Measurements from ENCODE around the gene HNRNPA3. TPM values are rescaled to one million over a fixed set of nuclear protein-coding genes. Genes with fewer than 3 reads are reported as not detected.

Gene HNRNPA3
- total and polyA plus RNA-seq, 2 of the 13 experiments (the other 11 are each of a cell fraction or from before 2014, with no cell fraction given): 73.3 to 97.7 TPM

DNA sequence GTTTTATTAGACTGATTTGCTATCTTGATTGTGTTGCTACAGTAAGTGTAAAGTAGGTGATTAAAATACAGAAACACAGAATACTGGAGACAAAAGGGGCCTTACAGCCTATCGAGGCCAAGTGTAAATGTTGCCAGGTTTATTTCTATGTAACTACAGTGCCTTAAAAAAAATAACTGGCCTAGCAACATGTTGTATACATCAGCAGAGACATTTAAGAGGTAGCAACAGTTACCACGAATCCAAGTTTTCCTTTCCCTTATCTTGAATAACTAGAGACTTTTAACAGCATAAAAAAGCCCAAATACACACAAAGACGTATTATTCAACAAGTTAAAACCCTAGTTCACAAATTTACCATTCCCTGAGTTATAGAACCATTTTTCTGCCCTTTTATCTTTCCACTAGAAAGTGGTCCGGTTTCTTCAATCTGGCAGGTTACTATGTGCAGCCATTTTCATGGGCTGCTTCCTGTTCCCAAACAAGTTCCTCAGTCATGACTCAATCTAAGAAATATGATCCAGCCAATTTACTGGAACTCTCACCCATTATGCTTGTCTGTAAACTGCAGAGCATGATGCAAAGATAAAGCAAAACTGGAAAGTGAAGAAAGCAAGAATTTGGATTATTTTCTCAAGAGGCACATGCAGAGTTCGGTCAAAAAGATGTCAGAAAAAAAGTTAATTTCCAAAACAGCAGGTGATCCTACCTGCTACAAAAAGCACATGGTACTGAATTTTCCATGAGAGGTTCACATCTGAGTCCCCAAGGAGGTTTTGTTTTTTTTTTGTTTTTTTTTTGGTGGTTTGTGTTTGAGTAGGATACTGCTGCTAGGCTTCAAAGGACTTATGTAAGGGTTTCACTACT lies 29.8 kb downstream of the HNRNPA3 start (continued):
- TF ChIP-seq, protein P1, sequence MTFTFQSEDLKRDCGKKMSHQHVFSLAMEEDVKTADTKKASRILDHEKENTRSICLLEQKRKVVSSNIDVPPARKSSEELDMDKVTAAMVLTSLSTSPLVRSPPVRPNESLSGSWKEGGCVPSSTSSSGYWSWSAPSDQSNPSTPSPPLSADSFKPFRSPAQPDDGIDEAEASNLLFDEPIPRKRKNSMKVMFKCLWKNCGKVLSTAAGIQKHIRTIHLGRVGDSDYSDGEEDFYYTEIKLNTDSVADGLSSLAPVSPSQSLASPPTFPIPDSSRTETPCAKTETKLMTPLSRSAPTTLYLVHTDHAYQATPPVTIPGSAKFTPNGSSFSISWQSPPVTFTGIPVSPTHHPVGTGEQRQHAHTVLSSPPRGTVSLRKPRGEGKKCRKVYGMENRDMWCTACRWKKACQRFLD (CRISPR knock-in tag; IDR thresholded peaks at IDR 0.05; ENCODE audit: borderline replicate concordance): no peak
- TF ChIP-seq, protein P2, sequence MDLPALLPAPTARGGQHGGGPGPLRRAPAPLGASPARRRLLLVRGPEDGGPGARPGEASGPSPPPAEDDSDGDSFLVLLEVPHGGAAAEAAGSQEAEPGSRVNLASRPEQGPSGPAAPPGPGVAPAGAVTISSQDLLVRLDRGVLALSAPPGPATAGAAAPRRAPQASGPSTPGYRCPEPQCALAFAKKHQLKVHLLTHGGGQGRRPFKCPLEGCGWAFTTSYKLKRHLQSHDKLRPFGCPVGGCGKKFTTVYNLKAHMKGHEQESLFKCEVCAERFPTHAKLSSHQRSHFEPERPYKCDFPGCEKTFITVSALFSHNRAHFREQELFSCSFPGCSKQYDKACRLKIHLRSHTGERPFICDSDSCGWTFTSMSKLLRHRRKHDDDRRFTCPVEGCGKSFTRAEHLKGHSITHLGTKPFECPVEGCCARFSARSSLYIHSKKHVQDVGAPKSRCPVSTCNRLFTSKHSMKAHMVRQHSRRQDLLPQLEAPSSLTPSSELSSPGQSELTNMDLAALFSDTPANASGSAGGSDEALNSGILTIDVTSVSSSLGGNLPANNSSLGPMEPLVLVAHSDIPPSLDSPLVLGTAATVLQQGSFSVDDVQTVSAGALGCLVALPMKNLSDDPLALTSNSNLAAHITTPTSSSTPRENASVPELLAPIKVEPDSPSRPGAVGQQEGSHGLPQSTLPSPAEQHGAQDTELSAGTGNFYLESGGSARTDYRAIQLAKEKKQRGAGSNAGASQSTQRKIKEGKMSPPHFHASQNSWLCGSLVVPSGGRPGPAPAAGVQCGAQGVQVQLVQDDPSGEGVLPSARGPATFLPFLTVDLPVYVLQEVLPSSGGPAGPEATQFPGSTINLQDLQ (CRISPR knock-in tag; IDR thresholded peaks at IDR 0.05): no peak
- TF ChIP-seq, protein P3, sequence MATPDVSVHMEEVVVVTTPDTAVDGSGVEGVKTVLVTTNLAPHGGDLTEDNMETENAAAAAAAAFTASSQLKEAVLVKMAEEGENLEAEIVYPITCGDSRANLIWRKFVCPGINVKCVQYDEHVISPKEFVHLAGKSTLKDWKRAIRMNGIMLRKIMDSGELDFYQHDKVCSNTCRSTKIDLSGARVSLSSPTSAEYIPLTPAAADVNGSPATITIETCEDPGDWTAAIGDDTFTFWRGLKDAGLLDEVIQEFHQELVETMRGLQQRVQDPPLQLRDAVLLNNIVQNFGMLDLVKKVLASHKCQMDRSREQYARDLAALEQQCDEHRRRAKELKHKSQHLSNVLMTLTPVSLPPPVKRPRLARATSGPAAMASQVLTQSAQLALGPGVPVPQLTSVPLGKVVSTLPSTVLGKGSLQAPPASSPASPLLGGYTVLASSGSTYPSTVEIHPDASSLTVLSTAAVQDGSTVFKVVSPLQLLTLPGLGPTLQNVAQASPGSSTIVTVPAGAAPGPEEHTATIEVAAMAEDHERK (CRISPR knock-in tag; IDR thresholded peaks at IDR 0.05; ENCODE audit: low read depth): no peak
- TF ChIP-seq ZNF619 (CRISPR knock-in tag; IDR thresholded peaks at IDR 0.05) (no peak), RXRB (CRISPR knock-in tag; IDR thresholded peaks at IDR 0.05; ENCODE audit: borderline replicate concordance) (peak; percentile 58), CENPT (CRISPR knock-in tag; IDR thresholded peaks at IDR 0.05; ENCODE audit: low read depth) (no peak), HDAC1 (CRISPR knock-in tag; IDR thresholded peaks at IDR 0.05) (0 out of 2 replicates have a peak, but pooled peaks have one; percentile 34), MED8 (CRISPR knock-in tag; IDR thresholded peaks at IDR 0.05; ENCODE audit: insufficient replicate concordance) (no peak), KMT2B (CRISPR knock-in tag; IDR thresholded peaks at IDR 0.05) (peak; percentile 37; the same call in 1 of the 2 replicates)
- TF ChIP-seq, protein P4, sequence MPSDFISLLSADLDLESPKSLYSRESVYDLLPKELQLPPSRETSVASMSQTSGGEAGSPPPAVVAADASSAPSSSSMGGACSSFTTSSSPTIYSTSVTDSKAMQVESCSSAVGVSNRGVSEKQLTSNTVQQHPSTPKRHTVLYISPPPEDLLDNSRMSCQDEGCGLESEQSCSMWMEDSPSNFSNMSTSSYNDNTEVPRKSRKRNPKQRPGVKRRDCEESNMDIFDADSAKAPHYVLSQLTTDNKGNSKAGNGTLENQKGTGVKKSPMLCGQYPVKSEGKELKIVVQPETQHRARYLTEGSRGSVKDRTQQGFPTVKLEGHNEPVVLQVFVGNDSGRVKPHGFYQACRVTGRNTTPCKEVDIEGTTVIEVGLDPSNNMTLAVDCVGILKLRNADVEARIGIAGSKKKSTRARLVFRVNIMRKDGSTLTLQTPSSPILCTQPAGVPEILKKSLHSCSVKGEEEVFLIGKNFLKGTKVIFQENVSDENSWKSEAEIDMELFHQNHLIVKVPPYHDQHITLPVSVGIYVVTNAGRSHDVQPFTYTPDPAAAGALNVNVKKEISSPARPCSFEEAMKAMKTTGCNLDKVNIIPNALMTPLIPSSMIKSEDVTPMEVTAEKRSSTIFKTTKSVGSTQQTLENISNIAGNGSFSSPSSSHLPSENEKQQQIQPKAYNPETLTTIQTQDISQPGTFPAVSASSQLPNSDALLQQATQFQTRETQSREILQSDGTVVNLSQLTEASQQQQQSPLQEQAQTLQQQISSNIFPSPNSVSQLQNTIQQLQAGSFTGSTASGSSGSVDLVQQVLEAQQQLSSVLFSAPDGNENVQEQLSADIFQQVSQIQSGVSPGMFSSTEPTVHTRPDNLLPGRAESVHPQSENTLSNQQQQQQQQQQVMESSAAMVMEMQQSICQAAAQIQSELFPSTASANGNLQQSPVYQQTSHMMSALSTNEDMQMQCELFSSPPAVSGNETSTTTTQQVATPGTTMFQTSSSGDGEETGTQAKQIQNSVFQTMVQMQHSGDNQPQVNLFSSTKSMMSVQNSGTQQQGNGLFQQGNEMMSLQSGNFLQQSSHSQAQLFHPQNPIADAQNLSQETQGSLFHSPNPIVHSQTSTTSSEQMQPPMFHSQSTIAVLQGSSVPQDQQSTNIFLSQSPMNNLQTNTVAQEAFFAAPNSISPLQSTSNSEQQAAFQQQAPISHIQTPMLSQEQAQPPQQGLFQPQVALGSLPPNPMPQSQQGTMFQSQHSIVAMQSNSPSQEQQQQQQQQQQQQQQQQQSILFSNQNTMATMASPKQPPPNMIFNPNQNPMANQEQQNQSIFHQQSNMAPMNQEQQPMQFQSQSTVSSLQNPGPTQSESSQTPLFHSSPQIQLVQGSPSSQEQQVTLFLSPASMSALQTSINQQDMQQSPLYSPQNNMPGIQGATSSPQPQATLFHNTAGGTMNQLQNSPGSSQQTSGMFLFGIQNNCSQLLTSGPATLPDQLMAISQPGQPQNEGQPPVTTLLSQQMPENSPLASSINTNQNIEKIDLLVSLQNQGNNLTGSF (CRISPR knock-in tag; IDR thresholded peaks at IDR 0.05): no peak
- TF ChIP-seq, protein P5, sequence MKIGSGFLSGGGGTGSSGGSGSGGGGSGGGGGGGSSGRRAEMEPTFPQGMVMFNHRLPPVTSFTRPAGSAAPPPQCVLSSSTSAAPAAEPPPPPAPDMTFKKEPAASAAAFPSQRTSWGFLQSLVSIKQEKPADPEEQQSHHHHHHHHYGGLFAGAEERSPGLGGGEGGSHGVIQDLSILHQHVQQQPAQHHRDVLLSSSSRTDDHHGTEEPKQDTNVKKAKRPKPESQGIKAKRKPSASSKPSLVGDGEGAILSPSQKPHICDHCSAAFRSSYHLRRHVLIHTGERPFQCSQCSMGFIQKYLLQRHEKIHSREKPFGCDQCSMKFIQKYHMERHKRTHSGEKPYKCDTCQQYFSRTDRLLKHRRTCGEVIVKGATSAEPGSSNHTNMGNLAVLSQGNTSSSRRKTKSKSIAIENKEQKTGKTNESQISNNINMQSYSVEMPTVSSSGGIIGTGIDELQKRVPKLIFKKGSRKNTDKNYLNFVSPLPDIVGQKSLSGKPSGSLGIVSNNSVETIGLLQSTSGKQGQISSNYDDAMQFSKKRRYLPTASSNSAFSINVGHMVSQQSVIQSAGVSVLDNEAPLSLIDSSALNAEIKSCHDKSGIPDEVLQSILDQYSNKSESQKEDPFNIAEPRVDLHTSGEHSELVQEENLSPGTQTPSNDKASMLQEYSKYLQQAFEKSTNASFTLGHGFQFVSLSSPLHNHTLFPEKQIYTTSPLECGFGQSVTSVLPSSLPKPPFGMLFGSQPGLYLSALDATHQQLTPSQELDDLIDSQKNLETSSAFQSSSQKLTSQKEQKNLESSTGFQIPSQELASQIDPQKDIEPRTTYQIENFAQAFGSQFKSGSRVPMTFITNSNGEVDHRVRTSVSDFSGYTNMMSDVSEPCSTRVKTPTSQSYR (CRISPR knock-in tag; IDR thresholded peaks at IDR 0.05; ENCODE audit: borderline replicate concordance): peak; percentile 15; the same call in 1 of the 2 replicates

Data from HepG2 (cell line).